IPS DF 6.9 (cell line): Measurements from ENCODE around the gene UTP25.

ENCODE experiments used
- DNase-seq: peaks from one replicate; pipeline ENCODE4 v3.0.0-alpha.2; 2013; ENCODE audit warnings: low read depth, low spot score
- H3K27ac ChIP-seq: one replicate; pipeline ENCODE4 v1.5.1; 2013; ENCODE audit warnings: low read length, control low read depth
- H3K27me3 ChIP-seq: 2 replicates; pipeline ENCODE4 v1.6.1; 2013; ENCODE audit warnings: mild to moderate bottlenecking, low read length; ENCODE audit not compliant: control insufficient read depth, insufficient read depth
- H3K36me3 ChIP-seq: 2 replicates; pipeline ENCODE4 v1.6.1; 2013; ENCODE audit warnings: low read length; ENCODE audit not compliant: control insufficient read depth, insufficient read depth
- H3K4me1 ChIP-seq: 2 replicates; pipeline ENCODE4 v1.6.1; 2013; ENCODE audit warnings: low read length; ENCODE audit not compliant: control insufficient read depth, insufficient read depth
- H3K4me3 ChIP-seq: 2 replicates; pipeline ENCODE4 v1.5.1; 2013; ENCODE audit warnings: mild to moderate bottlenecking, low read length
- H3K9me3 ChIP-seq: 2 replicates; pipeline ENCODE4 v1.6.1; 2013; ENCODE audit warnings: low read length, inconsistent platforms; ENCODE audit not compliant: control insufficient read depth, insufficient read depth
- WGBS: extraction: QIAGEN DNeasy Blood & Tissue Kit; methylation state at CpG from one replicate; pipeline ENCODE4 v1.1.7; 2013; ENCODE audit warnings: mixed read lengths, missing lambda C conversion rate; ENCODE audit not compliant: insufficient read length, insufficient coverage; 5-methylcytosine and 5-hydroxymethylcytosine counted together

Gene UTP25

DNA sequence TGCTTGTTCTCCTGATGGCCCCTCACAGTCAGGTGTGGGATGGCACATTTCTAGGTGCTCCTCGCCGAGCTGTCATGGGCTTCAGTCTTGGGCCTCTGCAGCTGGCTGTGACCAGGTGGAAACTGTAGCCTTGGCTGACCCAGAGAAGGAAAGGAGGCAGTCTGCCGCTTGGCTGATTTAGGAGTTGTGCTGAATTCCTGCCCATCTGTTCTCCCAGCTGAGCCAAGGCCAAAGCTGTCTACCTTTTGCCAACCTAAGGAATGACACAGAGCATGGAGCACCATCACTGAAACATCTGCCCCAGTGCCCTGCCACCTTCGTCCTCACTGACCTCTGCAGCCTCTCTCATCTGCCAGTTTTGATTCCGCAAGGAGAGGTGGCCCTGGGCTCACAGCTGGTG, 27.9 kb downstream of the UTP25 start:
- DNase-seq: no peak
- H3K9me3 ChIP-seq: no peaks in the 10 kb centered on the region
- H3K27me3 ChIP-seq: no peaks in the 10 kb centered on the region
- no peak overlapping the region for H3K4me3 ChIP-seq
- no peaks in the 10 kb centered on the region for H3K4me1 ChIP-seq
- no peak overlapping the region for H3K27ac ChIP-seq
- peaks cover 5% of the 10 kb centered on the region; the same call in 1 of the 2 replicates for H3K36me3 ChIP-seq
- WGBS: no CpG with 5 or more reads among the region's 5 CpGs

DNA sequence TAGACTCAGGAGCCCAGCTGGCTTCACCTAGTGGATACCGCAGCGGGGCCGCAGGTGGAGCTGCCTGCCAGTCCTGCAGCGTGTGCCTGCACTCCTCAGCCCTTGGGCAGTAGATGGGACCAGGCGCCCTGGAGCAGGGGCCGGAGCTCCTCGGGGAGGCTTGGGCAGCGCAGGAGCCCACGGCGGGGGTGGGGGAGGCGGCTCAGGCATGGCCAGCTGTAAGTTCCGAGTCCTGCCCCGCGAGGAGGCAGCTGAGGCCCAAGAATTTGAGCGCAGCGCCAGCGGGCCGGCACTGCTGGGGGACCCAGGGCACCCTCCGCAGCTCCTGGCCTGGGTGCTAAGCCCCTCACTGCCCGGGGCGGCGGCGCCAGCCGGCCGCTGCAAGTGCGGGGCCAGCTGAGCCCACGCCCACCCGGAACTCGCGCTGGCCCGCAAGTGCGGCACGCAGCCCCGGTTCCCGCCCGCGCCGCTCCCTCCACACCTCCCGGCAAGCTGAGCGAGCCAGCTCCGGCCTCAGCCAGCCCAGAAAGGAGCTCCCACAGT, 30.9 kb downstream of the UTP25 start:
- Histone ChIP-seq H3K36me3 (no peaks in the 10 kb centered on the region), H3K27me3 (no peaks in the 10 kb centered on the region), H3K4me1 (peaks cover 4% of the 10 kb centered on the region; the same call in 1 of the 2 replicates), H3K9me3 (no peaks in the 10 kb centered on the region), H3K4me3 (no peak overlapping the region), H3K27ac (no peak overlapping the region)
- WGBS: no CpG with 5 or more reads among the region's 41 CpGs
- DNase-seq: no peak

DNA sequence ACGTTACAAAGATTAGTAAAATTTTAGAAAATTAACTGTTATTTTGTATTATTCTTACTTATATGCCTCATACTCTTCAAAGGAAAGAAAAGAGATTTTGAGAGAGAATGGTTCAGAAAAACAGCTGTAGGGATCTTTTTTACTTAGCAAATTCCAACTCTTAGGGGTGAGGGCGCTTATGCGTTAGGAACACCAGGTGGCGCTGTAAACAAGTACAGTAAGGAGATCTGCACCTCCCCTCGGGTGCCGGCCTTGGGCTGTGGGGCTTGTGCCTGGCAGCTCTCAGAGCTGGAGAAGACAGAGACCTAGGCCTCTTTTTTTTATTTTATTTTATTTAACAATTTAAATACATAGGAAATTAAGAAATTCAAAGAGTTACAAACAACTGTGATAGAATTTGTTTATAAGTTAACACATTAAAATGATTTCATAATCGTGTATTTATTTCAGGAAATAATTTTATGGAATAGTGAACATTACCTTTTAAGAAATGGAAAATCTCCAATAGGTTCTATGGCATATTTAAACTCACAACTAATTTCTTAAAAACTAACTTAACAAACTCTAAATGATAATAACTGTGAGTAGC, 32.6 kb downstream of the UTP25 start:
- no peaks in the 10 kb centered on the region for H3K36me3 ChIP-seq
- peak; percentile 82 for DNase-seq
- no peaks in the 10 kb centered on the region for H3K9me3 ChIP-seq
- no peaks in the 10 kb centered on the region for H3K27me3 ChIP-seq
- no CpG with 5 or more reads among the region's 7 CpGs for WGBS
- peaks cover 6% of the 10 kb centered on the region; the same call in 1 of the 2 replicates for H3K4me1 ChIP-seq
- no peak overlapping the region for H3K27ac ChIP-seq
- H3K4me3 ChIP-seq: no peak overlapping the region

DNA sequence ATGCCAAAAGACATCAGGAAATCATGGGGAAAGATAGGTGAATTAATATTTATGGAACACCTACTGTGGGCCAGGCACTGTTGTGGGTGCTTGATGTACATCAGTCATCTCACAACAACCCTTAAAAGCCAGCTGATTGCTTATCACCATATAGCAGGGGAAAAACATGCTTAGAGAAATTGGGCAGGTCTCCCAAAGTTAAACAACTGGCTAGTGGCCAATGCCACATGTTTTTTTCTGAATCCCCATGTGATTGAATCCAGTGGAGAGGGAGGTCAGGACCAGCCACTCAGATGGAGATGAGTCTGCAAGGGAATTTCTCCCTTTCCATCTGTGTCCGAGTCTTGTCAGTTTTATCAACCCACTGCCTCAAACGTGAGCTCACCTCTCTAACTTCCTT, 33.5 kb downstream of the UTP25 start:
- H3K4me1 ChIP-seq: peaks cover 6% of the 10 kb centered on the region; the same call in 1 of the 2 replicates
- no peak overlapping the region for H3K4me3 ChIP-seq
- no peak for DNase-seq
- no peak overlapping the region for H3K27ac ChIP-seq
- H3K27me3 ChIP-seq: no peaks in the 10 kb centered on the region
- H3K9me3 ChIP-seq: no peaks in the 10 kb centered on the region
- no peaks in the 10 kb centered on the region for H3K36me3 ChIP-seq
- WGBS: no CpG with 5 or more reads among the region's 2 CpGs

DNA sequence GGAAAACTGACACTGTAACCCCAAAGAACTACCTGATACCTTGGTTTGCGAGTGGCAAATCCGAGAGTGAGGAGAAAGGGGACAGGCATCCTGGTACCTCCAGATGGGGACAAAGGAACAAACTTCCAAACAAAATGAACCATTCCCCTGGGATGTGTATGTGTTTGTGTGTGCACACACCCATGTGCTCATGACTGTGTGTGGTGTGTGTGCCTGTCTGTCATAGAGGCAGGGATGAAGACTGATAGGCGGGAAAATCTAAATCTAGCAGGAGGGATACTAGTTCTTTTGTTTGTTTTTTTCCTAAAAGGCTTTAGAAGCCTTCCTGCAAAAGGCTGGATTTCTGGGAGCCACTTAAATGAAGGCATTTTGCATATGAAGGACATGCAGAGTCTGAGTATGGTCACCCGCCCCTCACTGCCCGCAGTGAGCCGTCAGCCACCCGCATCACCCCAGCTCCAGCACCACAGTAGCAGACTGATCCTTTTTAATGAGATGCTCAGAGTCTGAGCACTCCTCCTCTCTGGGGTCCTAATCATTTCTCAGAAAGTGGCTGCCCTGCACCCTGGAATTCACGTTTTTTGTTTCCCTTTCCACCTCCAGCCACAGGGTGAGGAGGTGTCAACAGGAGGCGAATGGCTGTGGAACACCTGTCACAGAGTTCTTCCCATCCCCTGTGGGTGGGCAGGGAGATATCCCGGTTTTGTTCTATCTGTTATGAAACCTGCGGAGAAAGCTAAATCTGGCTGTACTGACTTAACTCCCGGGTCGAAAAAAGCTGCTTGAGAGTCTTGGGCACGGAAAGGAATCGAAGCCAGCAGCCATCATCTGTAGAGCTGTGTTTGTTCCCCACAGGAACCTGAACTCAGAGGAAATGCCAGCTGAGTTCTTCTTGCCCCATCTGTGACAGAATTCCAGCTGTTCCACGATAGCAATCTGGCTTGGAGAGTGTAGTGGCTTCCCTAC, 34.9 kb downstream of the UTP25 start:
- no CpG with 5 or more reads among the region's 16 CpGs for WGBS
- Histone ChIP-seq H3K4me3 (no peak overlapping the region), H3K9me3 (no peaks in the 10 kb centered on the region), H3K27me3 (no peaks in the 10 kb centered on the region), H3K27ac (no peak overlapping the region), H3K4me1 (peaks cover 6% of the 10 kb centered on the region; the same call in 1 of the 2 replicates), H3K36me3 (no peaks in the 10 kb centered on the region)
- no peak for DNase-seq

DNA sequence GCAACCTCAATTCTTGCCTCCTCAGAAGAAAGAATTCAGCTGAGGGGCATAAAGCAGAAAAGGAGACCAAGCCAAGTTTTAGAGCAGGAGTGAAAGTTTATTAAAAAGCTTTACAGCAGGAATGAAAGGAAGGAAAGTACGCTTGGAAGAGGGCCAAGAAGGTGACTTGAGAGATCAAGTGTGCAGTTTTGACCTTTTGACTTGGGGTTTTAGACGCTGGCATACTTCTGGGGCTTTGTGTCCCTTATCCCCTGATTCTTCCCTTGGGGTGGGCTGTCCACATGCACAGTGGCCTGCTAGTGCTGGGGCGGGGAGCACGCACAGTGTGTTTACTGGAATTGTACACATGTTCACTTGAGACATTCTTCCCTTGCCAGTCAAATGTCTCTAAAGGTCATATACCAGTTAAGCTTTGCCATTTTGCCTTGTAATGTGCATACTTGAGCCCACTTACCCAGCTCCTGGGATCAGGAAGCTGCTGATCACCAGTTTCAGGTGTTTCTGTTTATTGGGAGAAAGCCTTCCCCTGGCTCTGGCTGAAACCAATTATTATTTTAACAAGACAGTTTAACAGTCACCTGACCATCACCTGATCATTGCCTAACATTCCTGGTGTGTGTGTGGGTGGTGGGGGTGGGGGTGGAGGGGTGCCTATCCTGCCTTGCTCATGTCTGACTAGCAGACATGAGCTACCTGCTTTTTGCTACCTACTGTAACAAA, 36.2 kb downstream of the UTP25 start:
- H3K27ac ChIP-seq: no peak overlapping the region
- H3K4me1 ChIP-seq: peaks cover 6% of the 10 kb centered on the region; the same call in 1 of the 2 replicates
- H3K36me3 ChIP-seq: no peaks in the 10 kb centered on the region
- H3K9me3 ChIP-seq: no peaks in the 10 kb centered on the region
- no peak for DNase-seq
- H3K27me3 ChIP-seq: no peaks in the 10 kb centered on the region
- H3K4me3 ChIP-seq: no peak overlapping the region
- WGBS: no CpG with 5 or more reads among the region's 4 CpGs

DNA sequence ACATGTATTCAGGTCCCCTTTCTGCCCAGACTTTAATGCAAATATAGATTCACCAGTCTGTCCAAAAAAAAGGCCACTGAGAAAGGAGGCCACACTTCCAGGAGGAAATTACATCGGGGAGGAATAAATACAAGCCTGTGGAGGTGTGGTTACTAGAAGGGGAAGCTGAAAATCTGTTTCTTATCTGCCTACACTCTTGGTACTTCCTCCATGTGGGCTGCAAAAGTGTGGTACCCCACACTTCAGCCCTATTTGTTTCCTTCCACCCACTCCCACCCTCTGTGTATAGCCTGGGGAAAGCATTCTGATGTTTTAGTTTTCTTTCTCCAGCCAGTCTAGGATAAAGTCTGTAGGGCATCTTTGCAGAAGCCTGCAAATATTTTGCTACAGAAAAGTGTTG, 38.4 kb downstream of the UTP25 start:
- WGBS: no CpG with 5 or more reads among the region's 1 CpG
- H3K4me1 ChIP-seq: peaks cover 6% of the 10 kb centered on the region; the same call in 1 of the 2 replicates
- H3K9me3 ChIP-seq: no peaks in the 10 kb centered on the region
- H3K36me3 ChIP-seq: no peaks in the 10 kb centered on the region
- DNase-seq: no peak
- no peaks in the 10 kb centered on the region for H3K27me3 ChIP-seq
- no peak overlapping the region for H3K4me3 ChIP-seq
- no peak overlapping the region for H3K27ac ChIP-seq

DNA sequence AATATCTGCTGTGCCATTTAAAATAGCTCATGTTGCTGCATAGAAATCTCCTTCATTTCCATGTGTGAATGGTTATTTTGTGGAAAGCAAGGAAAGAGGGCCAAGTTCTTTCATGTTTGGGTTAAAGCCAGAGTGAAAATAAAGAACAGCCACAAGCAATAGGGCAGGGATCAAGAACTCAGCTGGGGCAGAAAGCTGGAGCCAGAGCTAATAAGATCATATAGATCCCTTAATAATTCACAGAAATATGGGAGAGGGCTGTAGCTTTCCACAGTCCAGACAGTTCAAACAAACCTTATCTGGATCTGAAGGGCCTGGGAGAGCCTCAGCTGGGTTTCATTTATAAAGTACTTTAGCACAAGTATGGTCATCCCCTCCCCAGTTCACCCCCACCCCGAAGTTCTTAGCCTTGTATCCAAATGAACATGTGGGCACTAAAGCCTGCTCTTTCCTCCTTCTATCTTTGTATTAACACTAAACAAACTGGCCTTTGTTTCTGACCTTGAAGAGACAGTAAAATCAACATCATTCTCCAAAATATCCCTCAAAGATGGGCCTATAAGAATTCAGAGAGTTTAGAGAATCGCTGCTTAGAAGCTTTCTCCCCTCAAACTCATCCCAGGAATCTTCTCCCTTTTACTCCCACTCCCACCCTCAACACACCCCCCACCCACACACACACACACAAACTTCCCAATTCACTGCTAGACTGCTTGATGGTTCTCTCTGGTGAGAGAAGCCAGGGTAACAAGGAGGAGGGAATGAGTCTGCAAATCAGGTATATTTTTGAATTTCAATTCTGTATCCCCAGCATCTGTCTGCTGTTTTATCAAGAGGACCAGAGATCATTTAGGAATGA, 41.7 kb downstream of the UTP25 start:
- no peak overlapping the region for H3K27ac ChIP-seq
- DNase-seq: no peak

DNA sequence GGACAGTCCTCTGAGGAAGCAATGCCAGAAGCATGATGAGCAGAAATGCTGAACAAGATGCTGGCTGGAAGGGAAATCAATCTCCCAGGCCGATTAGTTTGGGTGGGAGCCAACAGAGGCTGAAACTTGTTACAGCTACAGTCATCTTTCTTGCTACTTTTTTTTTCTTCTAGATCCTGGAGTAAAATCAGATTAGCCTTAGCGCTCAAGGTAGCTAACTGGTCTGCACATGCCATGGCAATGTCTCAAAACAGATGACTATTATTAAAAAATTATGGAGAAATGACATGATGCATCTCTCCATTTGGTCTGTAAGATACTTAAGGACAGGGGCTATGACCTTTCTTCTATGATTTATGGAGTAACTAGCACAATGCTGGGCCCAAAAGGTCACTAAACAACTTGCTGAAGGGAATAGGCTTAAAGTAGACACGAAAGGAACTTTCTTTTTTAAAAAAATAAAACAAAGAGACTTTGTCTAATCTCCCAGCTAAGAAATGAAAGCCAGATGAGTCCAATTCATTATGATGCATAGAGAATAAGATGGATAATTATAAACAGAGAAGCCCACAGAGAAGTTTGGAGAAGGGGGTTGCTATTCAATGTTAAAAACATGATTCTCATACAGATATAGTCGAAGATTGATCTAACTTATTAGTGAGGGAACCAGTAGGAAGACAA, 42.5 kb downstream of the UTP25 start:
- Histone ChIP-seq H3K36me3 (no peaks in the 10 kb centered on the region), H3K4me1 (no peaks in the 10 kb centered on the region), H3K27me3 (no peaks in the 10 kb centered on the region), H3K9me3 (no peaks in the 10 kb centered on the region), H3K27ac (no peak overlapping the region), H3K4me3 (no peak overlapping the region)
- DNase-seq: no peak
- WGBS: no CpG with 5 or more reads among the region's 4 CpGs

More for the DNA sequence above, 41.7 kb downstream of the UTP25 start:
- H3K36me3 ChIP-seq: no peaks in the 10 kb centered on the region
- no peaks in the 10 kb centered on the region for H3K27me3 ChIP-seq
- H3K4me1 ChIP-seq: no peaks in the 10 kb centered on the region
- WGBS: no CpG with 5 or more reads among the region's 2 CpGs
- no peak overlapping the region for H3K4me3 ChIP-seq
- no peaks in the 10 kb centered on the region for H3K9me3 ChIP-seq
